ENCODE data around the gene FAM72B. TPM values are rescaled to one million over a fixed set of nuclear protein-coding genes. Genes with fewer than 3 reads are reported as not detected.

The FAM72B gene
- under 0.01 and 0.14 TPM in 2 replicates for total RNA-seq

GRCh38 chr1:121184290-121185127 lies at the start of gene FAM72B, which contains the start of gene SRGAP2C:
FAM72B (minus strand) TSS chr1:121184340; CDS start chr1:121183489, 851 bp downstream.
SRGAP2C (plus strand) TSS chr1:121184975; CDS start chr1:121187447, 2,472 bp downstream.

Other genes starting within 250 kb of the FAM72B start
- 16.4 and 19.9 TPM in 2 replicates for gene SRGAP2C, start 635 bp upstream of the FAM72B start, total RNA-seq

Data from nasal cavity respiratory epithelium epithelial cell of viscerocranial mucosa (primary cell).